ENCODE measurements around the gene OSBPL10.

The OSBPL10 gene

GRCh38 chr3:31743331-31744089, 237.6 kb downstream of the OSBPL10 start:
- no peak overlapping the region for H3K9ac ChIP-seq (ENCODE audit: low read depth, low read length)
- H3K36me3 ChIP-seq (ENCODE audit: control insufficient read depth, insufficient read depth, low read length): peaks cover 8% of the 10 kb centered on the region; the same call in 1 of the 2 replicates
- no peaks in the 10 kb centered on the region for H3K9me3 ChIP-seq (ENCODE audit: control insufficient read depth, insufficient read depth, low read length)
- no peak overlapping the region for H3K27ac ChIP-seq (ENCODE audit: low read depth, low read length)
- no peaks in the 10 kb centered on the region for H3K4me1 ChIP-seq (ENCODE audit: control insufficient read depth, insufficient read depth, low read length)
- no peaks in the 10 kb centered on the region for H3K27me3 ChIP-seq (ENCODE audit: control insufficient read depth, insufficient read depth, low read length)
- no peak overlapping the region for H3K4me3 ChIP-seq (ENCODE audit: low read depth, low read length)

GRCh38 chr3:31740397-31740796, 240.7 kb downstream of the OSBPL10 start:
- no peaks in the 10 kb centered on the region for H3K36me3 ChIP-seq (ENCODE audit: control insufficient read depth, insufficient read depth, low read length)
- H3K4me1 ChIP-seq (ENCODE audit: control insufficient read depth, insufficient read depth, low read length): peaks cover 9% of the 10 kb centered on the region; the same call in 1 of the 2 replicates
- H3K9me3 ChIP-seq (ENCODE audit: control insufficient read depth, insufficient read depth, low read length): no peaks in the 10 kb centered on the region
- no peak overlapping the region for H3K9ac ChIP-seq (ENCODE audit: low read depth, low read length)
- H3K27ac ChIP-seq (ENCODE audit: low read depth, low read length): no peak overlapping the region
- no peaks in the 10 kb centered on the region for H3K27me3 ChIP-seq (ENCODE audit: control insufficient read depth, insufficient read depth, low read length)
- no peak overlapping the region for H3K4me3 ChIP-seq (ENCODE audit: low read depth, low read length)

- H3K27me3 ChIP-seq (ENCODE audit: control insufficient read depth, insufficient read depth, low read length): no peaks in the 10 kb centered on the region
- H3K9ac ChIP-seq (ENCODE audit: low read depth, low read length): no peak overlapping the region
- no peaks in the 10 kb centered on the region for H3K9me3 ChIP-seq (ENCODE audit: control insufficient read depth, insufficient read depth, low read length)
- H3K36me3 ChIP-seq (ENCODE audit: control insufficient read depth, insufficient read depth, low read length): no peaks in the 10 kb centered on the region
- H3K27ac ChIP-seq (ENCODE audit: low read depth, low read length): no peak overlapping the region
- H3K4me3 ChIP-seq (ENCODE audit: low read depth, low read length): no peak overlapping the region
- peaks cover 9% of the 10 kb centered on the region; the same call in 1 of the 2 replicates for H3K4me1 ChIP-seq (ENCODE audit: control insufficient read depth, insufficient read depth, low read length)
Measured at GRCh38 chr3:31738412-31738811, 242.7 kb downstream of the OSBPL10 start.

GRCh38 chr3:31735667-31736066, 245.4 kb downstream of the OSBPL10 start:
- peaks cover 9% of the 10 kb centered on the region; the same call in 1 of the 2 replicates for H3K4me1 ChIP-seq (ENCODE audit: control insufficient read depth, insufficient read depth, low read length)
- no peak overlapping the region for H3K27ac ChIP-seq (ENCODE audit: low read depth, low read length)
- H3K9me3 ChIP-seq (ENCODE audit: control insufficient read depth, insufficient read depth, low read length): no peaks in the 10 kb centered on the region
- H3K36me3 ChIP-seq (ENCODE audit: control insufficient read depth, insufficient read depth, low read length): peaks cover 14% of the 10 kb centered on the region; the same call in 1 of the 2 replicates
- no peaks in the 10 kb centered on the region for H3K27me3 ChIP-seq (ENCODE audit: control insufficient read depth, insufficient read depth, low read length)
- H3K9ac ChIP-seq (ENCODE audit: low read depth, low read length): no peak overlapping the region
- no peak overlapping the region for H3K4me3 ChIP-seq (ENCODE audit: low read depth, low read length)

- Histone ChIP-seq H3K27me3 (ENCODE audit: control insufficient read depth, insufficient read depth, low read length) (no peaks in the 10 kb centered on the region), H3K27ac (ENCODE audit: low read depth, low read length) (no peak overlapping the region), H3K36me3 (ENCODE audit: control insufficient read depth, insufficient read depth, low read length) (peaks cover 14% of the 10 kb centered on the region; the same call in 1 of the 2 replicates), H3K9me3 (ENCODE audit: control insufficient read depth, insufficient read depth, low read length) (no peaks in the 10 kb centered on the region), H3K9ac (ENCODE audit: low read depth, low read length) (no peak overlapping the region), H3K4me1 (ENCODE audit: control insufficient read depth, insufficient read depth, low read length) (peaks cover 9% of the 10 kb centered on the region; the same call in 1 of the 2 replicates), H3K4me3 (ENCODE audit: low read depth, low read length) (no peak overlapping the region)
Measured at GRCh38 chr3:31733234-31733667, 247.8 kb downstream of the OSBPL10 start.

GRCh38 chr3:31732548-31732947, 248.5 kb downstream of the OSBPL10 start:
- Histone ChIP-seq H3K36me3 (ENCODE audit: control insufficient read depth, insufficient read depth, low read length) (peaks cover 14% of the 10 kb centered on the region; the same call in 1 of the 2 replicates), H3K9ac (ENCODE audit: low read depth, low read length) (no peak overlapping the region), H3K27ac (ENCODE audit: low read depth, low read length) (no peak overlapping the region), H3K27me3 (ENCODE audit: control insufficient read depth, insufficient read depth, low read length) (no peaks in the 10 kb centered on the region), H3K9me3 (ENCODE audit: control insufficient read depth, insufficient read depth, low read length) (no peaks in the 10 kb centered on the region), H3K4me1 (ENCODE audit: control insufficient read depth, insufficient read depth, low read length) (peaks cover 9% of the 10 kb centered on the region; the same call in 1 of the 2 replicates), H3K4me3 (ENCODE audit: low read depth, low read length) (no peak overlapping the region)

GRCh38 chr3:31729573-31729972, 251.5 kb downstream of the OSBPL10 start:
- H3K27ac ChIP-seq (ENCODE audit: low read depth, low read length): no peak overlapping the region
- no peak overlapping the region for H3K4me3 ChIP-seq (ENCODE audit: low read depth, low read length)
- H3K9me3 ChIP-seq (ENCODE audit: control insufficient read depth, insufficient read depth, low read length): no peaks in the 10 kb centered on the region
- peaks cover under 1% of the 10 kb centered on the region for H3K4me1 ChIP-seq (ENCODE audit: control insufficient read depth, insufficient read depth, low read length)
- H3K27me3 ChIP-seq (ENCODE audit: control insufficient read depth, insufficient read depth, low read length): no peaks in the 10 kb centered on the region
- H3K36me3 ChIP-seq (ENCODE audit: control insufficient read depth, insufficient read depth, low read length): peaks cover 14% of the 10 kb centered on the region
- no peak overlapping the region for H3K9ac ChIP-seq (ENCODE audit: low read depth, low read length)

GRCh38 chr3:31729082-31729481, 252.0 kb downstream of the OSBPL10 start:
- Histone ChIP-seq H3K9me3 (ENCODE audit: control insufficient read depth, insufficient read depth, low read length) (no peaks in the 10 kb centered on the region), H3K27ac (ENCODE audit: low read depth, low read length) (no peak overlapping the region), H3K4me1 (ENCODE audit: control insufficient read depth, insufficient read depth, low read length) (peaks cover 5% of the 10 kb centered on the region), H3K27me3 (ENCODE audit: control insufficient read depth, insufficient read depth, low read length) (no peaks in the 10 kb centered on the region), H3K9ac (ENCODE audit: low read depth, low read length) (no peak overlapping the region), H3K4me3 (ENCODE audit: low read depth, low read length) (no peak overlapping the region), H3K36me3 (ENCODE audit: control insufficient read depth, insufficient read depth, low read length) (peaks cover 14% of the 10 kb centered on the region)

- peaks cover 14% of the 10 kb centered on the region for H3K36me3 ChIP-seq (ENCODE audit: control insufficient read depth, insufficient read depth, low read length)
- no peak overlapping the region for H3K9ac ChIP-seq (ENCODE audit: low read depth, low read length)
- no peaks in the 10 kb centered on the region for H3K27me3 ChIP-seq (ENCODE audit: control insufficient read depth, insufficient read depth, low read length)
Measured at GRCh38 chr3:31728403-31728802, 252.7 kb downstream of the OSBPL10 start.

GRCh38 chr3:31725976-31726375, 255.1 kb downstream of the OSBPL10 start:
- no peak overlapping the region for H3K27ac ChIP-seq (ENCODE audit: low read depth, low read length)
- H3K9ac ChIP-seq (ENCODE audit: low read depth, low read length): no peak overlapping the region
- no peaks in the 10 kb centered on the region for H3K9me3 ChIP-seq (ENCODE audit: control insufficient read depth, insufficient read depth, low read length)
- H3K4me1 ChIP-seq (ENCODE audit: control insufficient read depth, insufficient read depth, low read length): peaks cover 20% of the 10 kb centered on the region
- no peaks in the 10 kb centered on the region; the same call in 1 of the 2 replicates for H3K36me3 ChIP-seq (ENCODE audit: control insufficient read depth, insufficient read depth, low read length)
- no peak overlapping the region for H3K4me3 ChIP-seq (ENCODE audit: low read depth, low read length)
- no peaks in the 10 kb centered on the region for H3K27me3 ChIP-seq (ENCODE audit: control insufficient read depth, insufficient read depth, low read length)

More at GRCh38 chr3:31728403-31728802, 252.7 kb downstream of the OSBPL10 start:
- no peak overlapping the region for H3K4me3 ChIP-seq (ENCODE audit: low read depth, low read length)
- H3K27ac ChIP-seq (ENCODE audit: low read depth, low read length): no peak overlapping the region
- no peaks in the 10 kb centered on the region for H3K9me3 ChIP-seq (ENCODE audit: control insufficient read depth, insufficient read depth, low read length)
- H3K4me1 ChIP-seq (ENCODE audit: control insufficient read depth, insufficient read depth, low read length): peaks cover 11% of the 10 kb centered on the region

GRCh38 chr3:31725568-31725967, 255.5 kb downstream of the OSBPL10 start:
- no peaks in the 10 kb centered on the region for H3K27me3 ChIP-seq (ENCODE audit: control insufficient read depth, insufficient read depth, low read length)
- no peak overlapping the region for H3K9ac ChIP-seq (ENCODE audit: low read depth, low read length)
- H3K4me3 ChIP-seq (ENCODE audit: low read depth, low read length): no peak overlapping the region
- H3K4me1 ChIP-seq (ENCODE audit: control insufficient read depth, insufficient read depth, low read length): peaks cover 20% of the 10 kb centered on the region
- H3K9me3 ChIP-seq (ENCODE audit: control insufficient read depth, insufficient read depth, low read length): no peaks in the 10 kb centered on the region
- H3K36me3 ChIP-seq (ENCODE audit: control insufficient read depth, insufficient read depth, low read length): no peaks in the 10 kb centered on the region; the same call in 1 of the 2 replicates
- H3K27ac ChIP-seq (ENCODE audit: low read depth, low read length): no peak overlapping the region

Data from HUES48 (cell line).